CD8-positive, alpha-beta memory T cell (primary cell): ENCODE measurements around the gene KDM4C. TPM values are rescaled to one million over a fixed set of nuclear protein-coding genes. Genes with fewer than 3 reads are reported as not detected.
"Not testable (repeated sequence)": the region's sequence is repeated elsewhere in the genome, so short reads cannot be mapped to it uniquely, and the experiment has no call there.

ENCODE experiments used
- CTCF ChIA-PET: fragments of 350-600 bp; sonication (Branson Sonifier 250); formaldehyde crosslinking; loops from one replicate; lab custom pipeline; 2021; ENCODE audit warnings: antibody characterized with exemption; lab: Charles Lee
- POLR2A ChIA-PET: fragments of 350-600 bp; sonication (Branson Sonifier 250); formaldehyde crosslinking; loops from one replicate; lab custom pipeline; 2021; ENCODE audit warnings: antibody characterized with exemption; lab: Charles Lee
- DNase-seq, 5 donors: peaks; one replicate each; pipeline versions ENCODE4 v3.0.0 to v3.0.0-alpha.2; 2020 to 2022; ENCODE audit warnings: mixed read lengths in 1 of 5
- H3K27ac ChIP-seq: one replicate; pipeline ENCODE4 v1.7.0; 2013; ENCODE audit warnings: low read depth, mild to moderate bottlenecking, low read length, moderate library complexity
- H3K27me3 ChIP-seq: 2 replicates; pipeline ENCODE4 v1.7.0; 2013; ENCODE audit warnings: low read length, mild to moderate bottlenecking; ENCODE audit not compliant: insufficient read depth, poor library complexity, severe bottlenecking
- H3K36me3 ChIP-seq: 2 replicates; pipeline ENCODE4 v1.7.0; 2013; ENCODE audit warnings: mild to moderate bottlenecking, low read length, moderate library complexity; ENCODE audit not compliant: insufficient read depth
- H3K4me1 ChIP-seq: 2 replicates; pipeline ENCODE4 v1.7.0; 2013; ENCODE audit warnings: mild to moderate bottlenecking, low read length, moderate library complexity; ENCODE audit not compliant: insufficient read depth
- H3K4me3 ChIP-seq: 2 replicates; pipeline ENCODE4 v1.7.0; 2013; ENCODE audit warnings: mild to moderate bottlenecking, low read length
- H3K9me3 ChIP-seq: 2 replicates; pipeline ENCODE4 v1.7.0; 2013; ENCODE audit warnings: mild to moderate bottlenecking, low read length
- H3K27ac Mint-ChIP-seq, 8 donors: one replicate each; pipeline ENCODE4 v1.8.0; 2020 to 2021; ENCODE audit warnings: mixed read lengths in 8 of 8, mild to moderate bottlenecking in 6 of 8, inconsistent platforms in 3 of 8, moderate library complexity in 3 of 8
- H3K27me3 Mint-ChIP-seq, 2 donors: one replicate each; pipeline ENCODE4 v1.8.0; 2020 to 2021; ENCODE audit warnings: mixed read lengths in 2 of 2, mild to moderate bottlenecking in 1 of 2, moderate library complexity in 1 of 2
- H3K36me3 Mint-ChIP-seq, 3 donors: one replicate each; pipeline ENCODE4 v1.8.0; 2020 to 2021; ENCODE audit warnings: mixed read lengths in 3 of 3, inconsistent platforms in 1 of 3, mild to moderate bottlenecking in 1 of 3
- H3K4me1 Mint-ChIP-seq, 3 donors: one replicate each; pipeline ENCODE4 v1.8.0; 2020 to 2021; ENCODE audit warnings: mixed read lengths in 3 of 3, inconsistent platforms in 1 of 3, mild to moderate bottlenecking in 1 of 3
- H3K4me3 Mint-ChIP-seq, 7 donors: one replicate each; pipeline ENCODE4 v1.8.0; 2020 to 2021; ENCODE audit warnings: mixed read lengths in 7 of 7, mild to moderate bottlenecking in 6 of 7, moderate library complexity in 4 of 7, inconsistent platforms in 2 of 7
- H3K9me3 Mint-ChIP-seq, 5 donors: one replicate each; pipeline ENCODE4 v1.8.0; 2020 to 2022; ENCODE audit warnings: mixed read lengths in 5 of 5, mild to moderate bottlenecking in 3 of 5, moderate library complexity in 2 of 5, inconsistent platforms in 1 of 5
- polyA plus RNA-seq: library from polyadenylated mRNA; unstranded; fragments of 300-500 nt; fragmentation: Illumina TruSeq; gene quantifications from one replicate; pipeline ENCODE4 v1.2.3, GENCODE V29; 2021
- total RNA-seq, 2 experiments: library from RNA; stranded (reverse); gene quantifications; one replicate each; pipeline ENCODE4 v1.2.3, GENCODE V29; 2021

Gene KDM4C
- total and polyA plus RNA-seq, 3 experiments from 2014 or later, result 25.9 to 31.9 (median 26.8) TPM

- Histone ChIP-seq H3K27me3 (no peaks in the 10 kb centered on the region), H3K36me3 (peaks cover 20% of the 10 kb centered on the region), H3K4me1 (no peaks in the 10 kb centered on the region), H3K27ac (no peak overlapping the region), H3K9me3 (peaks cover 6% of the 10 kb centered on the region), H3K4me3 (no peak overlapping the region)
- H3K4me3 Mint-ChIP-seq, result peak overlapping the region in 1 of 7 donors; percentile 17
- peaks cover 24 to 74% (median 33%) of the 10 kb centered on the region in 3 donors for H3K36me3 Mint-ChIP-seq
- H3K4me1 Mint-ChIP-seq, result peaks cover 9 to 15% (median 13%) of the 10 kb centered on the region in 3 donors
- ChIA-PET CTCF (no interaction called here), POLR2A (no interaction called here)
- no peaks in the 10 kb centered on the region for H3K27me3 Mint-ChIP-seq
- peak overlapping the region in 4 of 8 donors; percentile 20 to 56 (median 38) for H3K27ac Mint-ChIP-seq
- peaks cover 0 to 7% (median 4%) of the 10 kb centered on the region in 5 donors for H3K9me3 Mint-ChIP-seq
- DNase-seq, result peak in 2 of 5 donors; percentile 3 to 18
Observed at GRCh38 chr9:7011395-7012067, 253.8 kb downstream of the KDM4C start.

- Mint-ChIP-seq H3K4me1 (peaks cover 0 to 4% (median 2%) of the 10 kb centered on the region in 3 donors), H3K27me3 (no peaks in the 10 kb centered on the region), H3K4me3 (no peak overlapping the region), H3K36me3 (peaks cover 21 to 71% (median 21%) of the 10 kb centered on the region in 3 donors), H3K9me3 (peaks cover 0 to 2% (median 0%) of the 10 kb centered on the region in 5 donors), H3K27ac (no peak overlapping the region)
- CTCF ChIA-PET, result no interaction called here
- no peaks in the 10 kb centered on the region for H3K4me1 ChIP-seq
- no peak for DNase-seq
- POLR2A ChIA-PET, result no interaction called here
- no peak overlapping the region for H3K4me3 ChIP-seq
- no peaks in the 10 kb centered on the region for H3K9me3 ChIP-seq
- no peak overlapping the region for H3K27ac ChIP-seq
- no peaks in the 10 kb centered on the region for H3K27me3 ChIP-seq
- H3K36me3 ChIP-seq, result peaks cover 13% of the 10 kb centered on the region
Observed at GRCh38 chr9:7027996-7028395, 270.2 kb downstream of the KDM4C start.

GRCh38 chr9:7028591-7028990, 270.8 kb downstream of the KDM4C start:
- H3K27ac Mint-ChIP-seq, result no peak overlapping the region
- POLR2A ChIA-PET, result no interaction called here
- peaks cover 13% of the 10 kb centered on the region for H3K36me3 ChIP-seq
- no peak overlapping the region for H3K4me3 ChIP-seq
- CTCF ChIA-PET, result interaction anchor here (0.5 kb wide), 1 partner anchor 1194 kb away, joined by 3 read pairs; no protein-coding TSS in a partner anchor
- H3K4me1 ChIP-seq, result no peaks in the 10 kb centered on the region
- H3K9me3 ChIP-seq, result no peaks in the 10 kb centered on the region
- H3K27ac ChIP-seq, result no peak overlapping the region
- no peaks in the 10 kb centered on the region for H3K27me3 Mint-ChIP-seq
- peaks cover 0 to 2% (median 0%) of the 10 kb centered on the region in 5 donors for H3K9me3 Mint-ChIP-seq
- H3K36me3 Mint-ChIP-seq, result peaks cover 21 to 71% (median 22%) of the 10 kb centered on the region in 3 donors
- H3K4me1 Mint-ChIP-seq, result no peaks in the 10 kb centered on the region
- no peak overlapping the region for H3K4me3 Mint-ChIP-seq
- DNase-seq, result no peak
- no peaks in the 10 kb centered on the region for H3K27me3 ChIP-seq

DNA sequence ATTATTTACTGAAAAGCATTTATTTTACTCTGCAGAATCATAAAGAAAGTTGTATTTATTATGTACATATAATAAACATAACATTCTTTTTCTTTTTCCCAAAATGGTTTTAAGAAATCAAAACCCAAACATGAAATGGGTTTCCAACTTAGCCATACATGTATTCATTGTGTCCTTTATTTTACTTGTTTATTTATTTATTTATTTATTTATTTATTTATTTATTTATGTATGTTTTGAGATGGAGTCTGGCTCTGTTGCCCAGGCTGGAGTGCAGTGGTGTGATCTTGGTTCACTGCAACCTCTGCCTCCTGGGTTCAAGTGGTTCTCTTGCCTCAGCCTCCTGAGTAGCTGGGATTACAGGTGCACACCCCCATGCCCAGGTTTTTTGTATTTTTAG, 273.2 kb downstream of the KDM4C start:
- POLR2A ChIA-PET, H3K9me3 Mint-ChIP-seq, H3K4me3 Mint-ChIP-seq, H3K27me3 ChIP-seq, H3K4me3 ChIP-seq, H3K27me3 Mint-ChIP-seq, H3K27ac Mint-ChIP-seq, CTCF ChIA-PET, H3K9me3 ChIP-seq, H3K27ac ChIP-seq, H3K4me1 ChIP-seq, DNase-seq: not testable (repeated sequence)
- H3K36me3 Mint-ChIP-seq, result peaks cover 11 to 77% (median 35%) of the 10 kb centered on the region in 3 donors
- peaks cover 2 to 11% (median 3%) of the 10 kb centered on the region in 3 donors for H3K4me1 Mint-ChIP-seq
- peaks cover 13% of the 10 kb centered on the region for H3K36me3 ChIP-seq

- no peaks in the 10 kb centered on the region for H3K36me3 ChIP-seq
- H3K4me1 Mint-ChIP-seq, result peaks cover 2 to 11% (median 3%) of the 10 kb centered on the region in 3 donors
- ChIA-PET POLR2A (no interaction called here), CTCF (no interaction called here)
- no peak overlapping the region for H3K4me3 Mint-ChIP-seq
- H3K4me1 ChIP-seq, result no peaks in the 10 kb centered on the region
- H3K27me3 Mint-ChIP-seq, result no peaks in the 10 kb centered on the region
- H3K4me3 ChIP-seq, result no peak overlapping the region
- H3K9me3 ChIP-seq, result no peaks in the 10 kb centered on the region
- H3K36me3 Mint-ChIP-seq, result peaks cover 3 to 66% (median 37%) of the 10 kb centered on the region in 3 donors
- DNase-seq, result no peak
- H3K27ac ChIP-seq, result no peak overlapping the region
- peak overlapping the region in 1 of 8 donors; percentile 51 for H3K27ac Mint-ChIP-seq
- H3K27me3 ChIP-seq, result no peaks in the 10 kb centered on the region
- no peaks in the 10 kb centered on the region for H3K9me3 Mint-ChIP-seq
Observed at GRCh38 chr9:7033076-7034045, 275.6 kb downstream of the KDM4C start.

DNA sequence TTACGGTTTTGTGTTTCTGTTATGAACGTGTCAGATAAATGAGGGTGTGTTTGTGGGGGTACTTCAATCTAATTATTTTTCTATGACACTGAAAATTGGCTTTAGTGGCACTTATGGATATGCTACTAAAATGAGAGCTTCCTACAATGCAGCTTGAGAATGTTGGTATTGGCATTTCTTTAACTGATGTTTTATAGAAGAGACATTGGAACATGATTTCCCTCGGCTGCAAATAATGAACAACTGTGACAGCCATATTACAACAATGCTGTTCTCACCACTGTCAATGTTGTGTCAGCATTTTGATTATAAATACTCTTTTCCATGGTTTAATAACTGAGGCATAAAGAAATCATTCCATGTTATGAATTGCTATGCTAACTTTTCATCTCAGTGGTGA, 279.4 kb downstream of the KDM4C start:
- Mint-ChIP-seq H3K27ac (no peak overlapping the region), H3K4me1 (peaks cover 4 to 11% (median 6%) of the 10 kb centered on the region in 3 donors), H3K4me3 (no peak overlapping the region), H3K27me3 (no peaks in the 10 kb centered on the region), H3K36me3 (peaks cover 12 to 70% (median 47%) of the 10 kb centered on the region in 3 donors), H3K9me3 (no peaks in the 10 kb centered on the region)
- no peaks in the 10 kb centered on the region for H3K4me1 ChIP-seq
- H3K9me3 ChIP-seq, result no peaks in the 10 kb centered on the region
- H3K4me3 ChIP-seq, result no peak overlapping the region
- H3K36me3 ChIP-seq, result peaks cover 2% of the 10 kb centered on the region
- CTCF ChIA-PET, result no interaction called here
- H3K27ac ChIP-seq, result no peak overlapping the region
- DNase-seq, result no peak
- H3K27me3 ChIP-seq, result no peaks in the 10 kb centered on the region
- POLR2A ChIA-PET, result no interaction called here

- H3K4me1 Mint-ChIP-seq, result peaks cover 6 to 20% (median 8%) of the 10 kb centered on the region in 3 donors
- H3K27me3 Mint-ChIP-seq, result no peaks in the 10 kb centered on the region
- no peaks in the 10 kb centered on the region for H3K4me1 ChIP-seq
- H3K9me3 Mint-ChIP-seq, result no peaks in the 10 kb centered on the region
- no peak overlapping the region for H3K4me3 Mint-ChIP-seq
- peaks cover 14 to 63% (median 18%) of the 10 kb centered on the region in 3 donors for H3K36me3 Mint-ChIP-seq
- POLR2A ChIA-PET, result no interaction called here
- H3K27ac ChIP-seq, result no peak overlapping the region
- H3K36me3 ChIP-seq, result peaks cover 13% of the 10 kb centered on the region
- H3K27ac Mint-ChIP-seq, result peak overlapping the region in 1 of 8 donors; percentile 28
- no peaks in the 10 kb centered on the region for H3K27me3 ChIP-seq
- CTCF ChIA-PET, result no interaction called here
- no peak for DNase-seq
- no peaks in the 10 kb centered on the region for H3K9me3 ChIP-seq
- H3K4me3 ChIP-seq, result no peak overlapping the region
Observed at GRCh38 chr9:7042124-7042523, 284.4 kb downstream of the KDM4C start.
